Adrenal gland (tissue), 5 donors: Measurements from ENCODE around the gene SAPCD1.

Experiments
- CTCF ChIP-seq, 6 experiments: fragments of 450-650 bp in 4 of 6; fragments of 200-600 bp in 2 of 6; sonication (generic) in 1 of 6; IDR thresholded peaks; 1 replicate in 5 of 6; 2 replicates in 1 of 6; pipeline versions ENCODE4 v1.5.1 to v1.8.0; 2016 to 2021; ENCODE audit warnings: antibody characterized with exemption in 6 of 6, mild to moderate bottlenecking in 2 of 6, moderate library complexity in 1 of 6
- POLR2A ChIP-seq, 2 donors: fragments of 450-650 bp; IDR thresholded peaks; one replicate each; pipeline ENCODE4 v1.6.1; 2017; ENCODE audit warnings: antibody characterized with exemption in 2 of 2, mild to moderate bottlenecking in 2 of 2, moderate library complexity in 1 of 2
- donor health status: DM: no; HTN: no; CAD: no.

DNA sequence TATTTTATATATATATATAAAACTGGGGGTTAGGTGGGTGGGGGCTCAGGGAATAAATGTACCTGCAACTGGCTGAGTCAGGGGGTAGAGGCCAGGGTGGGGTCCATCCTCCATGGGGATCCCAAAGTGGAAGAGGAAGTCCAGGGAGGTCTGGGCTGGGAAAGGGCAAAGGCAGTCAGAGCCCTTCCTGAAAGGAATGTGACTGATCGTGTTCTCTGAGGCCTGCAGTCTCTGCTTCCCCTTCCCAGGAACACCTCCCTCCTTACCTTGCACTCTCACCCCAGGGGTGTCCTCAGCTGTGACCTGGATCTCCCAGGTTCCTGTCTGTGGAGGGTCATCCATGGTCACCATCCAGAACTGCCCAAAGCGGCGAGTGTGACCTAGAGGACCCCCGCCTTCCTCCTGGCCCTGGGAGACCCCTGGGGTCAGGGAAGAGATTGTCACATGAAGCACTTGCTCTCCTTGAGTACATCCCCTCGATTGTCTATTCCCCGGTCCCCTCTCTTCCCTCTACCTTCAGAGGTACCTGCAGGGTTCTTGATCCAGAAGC, 4.7 kb downstream of the SAPCD1 start:
- TF ChIP-seq CTCF (IDR thresholded peaks at IDR 0.05): no peak
- TF ChIP-seq POLR2A (IDR thresholded peaks at IDR 0.05): no peak
